RPMI7951 (cell line): Measurements from ENCODE around the gene TTLL11. TPM values are rescaled to one million over a fixed set of nuclear protein-coding genes. Genes with fewer than 3 reads are reported as not detected.

Experiments
- DNase-seq: peaks from one replicate; pipeline ENCODE4 v3.0.0-alpha.2; 2012; ENCODE audit warnings: low read depth
- total RNA-seq: library from RNA; depleted of rRNA; stranded (reverse); fragments of >200 nt; shearing (Covaris generic); gene quantifications from 2 replicates; pipeline ENCODE4 v1.2.3, GENCODE V29; 2014; rRNA removed

TTLL11 gene
- total RNA-seq, 1 experiment from 2014 or later: 0.60 TPM

- no peak for DNase-seq
These were observed 319.0 kb downstream of the TTLL11 start for GRCh38 chr9:121773954-121774714.

- no peak for DNase-seq
These were observed 319.7 kb downstream of the TTLL11 start for GRCh38 chr9:121773286-121773953.

GRCh38 chr9:121772600-121773285 lies 320.4 kb downstream of the TTLL11 start:
- DNase-seq: no peak

Other genes starting within 250 kb of the TTLL11 start
- 30.6 and 40.1 TPM in 2 replicates for gene NDUFA8, start 66.5 kb upstream of the TTLL11 start, total RNA-seq
- gene MORN5, start 66.6 kb upstream of the TTLL11 start, total RNA-seq: not detected in 2 replicates
- gene LHX6, start 135.6 kb upstream of the TTLL11 start, total RNA-seq: under 0.01 and 0.12 TPM in 2 replicates
- gene RBM18, start 171.5 kb upstream of the TTLL11 start, total RNA-seq: 10.2 and 12.5 TPM in 2 replicates
- gene MRRF, start 171.6 kb upstream of the TTLL11 start, total RNA-seq: 23.4 and 28.6 TPM in 2 replicates